GM19372 (cell line): ENCODE results near the gene FNIP1.
"Not testable (repeated sequence)": the region's sequence is repeated elsewhere in the genome, so short reads cannot be mapped to it uniquely, and the experiment has no call there.

Experiments
- ATAC-seq: cut with Tn5 transposase; IDR thresholded peaks from one replicate; pipeline ENCODE4 v1.9.1; 2021; ENCODE audit warnings: mild to moderate bottlenecking, low read depth, moderate library complexity; ENCODE audit not compliant: unreplicated experiment

Gene FNIP1

DNA sequence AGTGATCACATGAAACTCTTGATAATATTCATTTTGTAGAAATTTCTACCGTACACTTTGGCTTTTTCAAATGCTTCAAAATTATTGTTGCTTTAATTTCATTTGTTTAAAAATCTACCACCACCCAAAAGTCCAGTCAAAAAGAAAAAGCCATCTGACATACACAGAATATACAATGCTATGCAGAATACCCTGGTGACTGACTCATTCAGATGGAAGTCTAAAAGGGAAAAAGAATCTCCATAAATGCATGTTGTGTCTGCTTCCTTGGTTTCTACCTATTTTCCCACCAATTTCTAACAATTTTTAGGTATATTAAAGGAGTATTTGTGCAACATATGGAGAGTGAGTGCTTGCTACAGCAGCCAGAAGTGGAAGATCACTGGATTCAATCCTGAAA, 152.4 kb downstream of the FNIP1 start:
- no peak for ATAC-seq

DNA sequence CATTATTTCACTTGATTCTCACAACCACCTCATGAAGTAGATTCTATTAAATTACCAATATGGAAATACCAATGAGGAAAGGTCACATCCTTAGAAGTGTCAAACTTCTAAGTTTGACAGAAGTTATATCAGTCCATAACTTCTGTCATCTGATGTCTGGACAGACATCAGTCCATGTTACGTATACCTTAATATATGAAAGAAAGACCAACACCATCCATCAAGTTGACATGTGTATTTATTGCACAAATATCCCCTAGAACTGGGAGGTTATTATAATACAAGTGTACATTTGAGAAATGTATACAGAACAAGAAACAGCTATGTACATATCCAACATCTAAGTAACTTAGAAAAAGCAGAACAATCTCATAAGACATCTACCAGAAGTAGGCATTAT, 155.3 kb downstream of the FNIP1 start:
- no peak for ATAC-seq

DNA sequence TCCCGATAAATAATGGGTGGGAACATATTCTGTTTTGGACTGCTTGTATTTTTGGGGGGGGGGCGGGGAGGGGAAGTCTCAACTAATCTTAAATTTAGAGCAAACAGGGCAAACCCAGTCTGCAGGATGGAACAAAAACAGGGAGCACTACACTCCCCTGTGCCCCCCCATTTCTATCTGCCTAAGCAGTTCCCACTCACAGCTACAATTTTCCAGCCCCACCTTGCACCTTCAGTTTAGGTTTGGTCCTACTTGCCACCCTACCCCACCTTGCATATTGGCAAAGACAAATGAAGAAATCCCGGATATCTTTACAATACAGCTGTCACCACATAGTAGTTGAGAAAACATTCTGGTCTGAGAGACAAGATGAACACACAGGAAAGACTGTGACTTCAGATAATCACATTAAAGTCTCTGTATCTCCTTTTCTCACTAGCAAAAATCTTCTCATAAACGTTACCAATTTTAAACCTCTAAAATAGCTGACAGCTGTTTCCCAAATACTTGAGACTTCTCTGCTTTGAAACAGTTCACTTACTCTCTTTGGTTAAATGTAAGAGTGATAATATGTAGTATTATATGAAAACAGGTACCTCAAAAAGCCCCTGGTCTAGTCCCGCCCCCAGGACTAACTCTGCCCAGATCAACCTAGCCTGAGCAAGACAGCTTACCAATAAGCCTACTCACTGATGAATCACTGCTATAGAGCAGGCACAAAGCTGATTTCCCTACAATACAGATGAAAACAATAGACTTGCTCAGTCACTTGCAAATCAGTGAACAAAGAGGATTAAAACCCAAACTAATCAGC, 156.6 kb downstream of the FNIP1 start:
- ATAC-seq = no peak

DNA sequence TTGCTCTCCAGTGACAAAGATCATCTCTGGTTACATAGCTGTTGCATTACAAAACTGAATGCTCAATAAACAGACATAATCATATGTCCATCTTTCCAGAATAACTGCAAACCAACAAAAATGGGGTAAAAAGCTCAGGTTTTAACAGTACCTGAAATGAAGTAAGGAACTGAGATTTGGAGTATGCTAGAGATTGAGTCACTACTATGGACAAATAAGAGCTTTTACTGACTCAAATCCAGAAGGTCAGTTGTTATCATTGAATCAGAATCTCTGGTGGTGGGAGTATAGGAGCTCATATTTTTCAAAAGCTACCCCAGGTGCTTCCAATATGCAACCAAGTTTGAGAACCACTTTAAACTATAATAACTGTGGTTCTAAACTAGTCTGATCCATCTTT, 157.7 kb downstream of the FNIP1 start:
- ATAC-seq = no peak

DNA sequence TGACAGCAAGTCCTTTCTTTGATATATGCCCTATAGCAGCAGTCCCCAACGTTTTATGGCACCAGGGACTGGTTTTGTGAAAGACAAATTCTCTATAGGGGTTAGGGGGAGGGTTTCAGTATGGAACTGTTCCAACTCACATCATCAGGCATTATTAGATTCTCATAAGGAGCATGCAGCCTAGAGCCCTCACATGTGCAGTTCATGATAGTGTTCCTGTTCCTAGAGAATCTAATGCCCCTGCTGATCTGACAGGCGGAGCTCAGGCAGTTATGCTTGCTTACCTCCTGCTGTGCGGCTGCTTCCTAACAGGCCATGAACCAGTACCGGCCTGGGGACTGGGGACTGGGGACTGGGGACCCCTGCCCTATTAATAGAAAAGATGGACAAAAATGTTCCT, 159.1 kb downstream of the FNIP1 start:
- no peak for ATAC-seq

DNA sequence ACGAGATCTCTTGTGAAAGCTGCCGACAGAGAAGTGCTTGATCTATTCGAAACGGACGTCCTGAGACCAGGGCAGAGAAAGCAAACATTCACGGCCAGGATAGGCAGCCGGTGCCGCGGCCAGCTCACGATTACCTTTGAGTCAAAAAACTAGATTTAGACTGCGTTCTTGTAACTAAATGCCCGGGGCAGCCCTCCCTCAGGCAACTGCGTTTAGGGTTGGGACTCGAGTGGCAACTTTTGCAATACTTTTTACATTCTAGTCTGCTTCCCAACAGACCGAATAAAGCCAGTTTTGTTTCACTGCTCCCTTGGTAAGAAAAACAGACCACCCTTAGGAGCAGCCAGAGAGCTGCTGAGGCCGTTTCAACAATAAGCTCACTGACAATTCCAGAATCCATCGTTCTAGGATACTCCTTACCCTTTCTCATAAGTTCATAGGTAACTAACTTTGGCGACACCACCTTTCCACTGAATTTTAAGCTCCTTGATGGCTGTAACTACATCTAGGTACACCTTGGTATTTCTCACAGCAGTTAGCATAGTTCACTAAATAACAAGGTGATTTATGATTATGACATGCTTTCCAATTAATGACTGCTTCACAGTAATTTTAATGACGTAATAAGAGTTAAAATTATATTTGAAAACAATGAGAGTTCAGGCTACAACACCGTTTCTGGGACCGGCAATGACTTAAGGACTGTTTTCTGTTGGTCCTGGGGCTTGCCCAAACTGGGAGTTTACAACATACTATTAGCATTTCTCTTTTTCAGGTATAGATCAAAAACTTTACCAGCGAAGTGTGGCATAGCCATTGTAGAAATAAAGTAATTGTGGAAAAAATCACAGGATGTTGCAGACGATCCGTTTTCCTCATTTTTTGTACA, 160.9 kb downstream of the FNIP1 start:
- ATAC-seq = no peak

DNA sequence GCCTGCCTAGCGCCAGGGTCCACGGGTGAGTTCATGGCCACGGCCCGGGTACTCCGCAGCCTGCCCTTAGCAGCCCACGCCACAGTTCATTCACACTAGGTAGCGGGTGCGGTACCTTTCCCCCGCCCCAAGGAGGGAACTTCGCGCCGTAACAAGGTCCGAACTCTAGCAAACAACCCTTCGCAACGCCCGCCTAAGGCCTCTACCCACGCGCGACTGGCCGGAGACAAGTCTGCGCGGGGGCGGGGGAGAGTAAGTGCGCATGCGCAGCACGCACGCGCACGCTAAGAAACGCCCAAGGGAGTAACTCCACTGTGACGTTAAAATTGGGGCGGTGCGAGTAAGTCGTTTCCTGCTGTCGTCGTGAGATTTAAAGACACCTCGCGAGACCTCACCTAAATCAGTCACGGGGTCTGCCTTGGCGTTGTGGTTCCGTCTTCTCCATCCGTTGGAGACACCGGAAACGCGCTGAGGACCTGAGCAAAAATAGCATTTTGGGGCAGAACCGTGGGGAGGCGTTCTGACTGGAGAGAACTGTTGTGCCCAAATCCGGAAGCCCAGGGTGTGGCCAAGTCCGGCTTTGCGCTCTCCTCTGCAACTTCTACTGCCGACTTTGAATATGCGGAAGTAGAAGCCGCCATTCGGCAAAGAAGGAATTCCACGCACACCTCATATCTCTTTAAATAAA, 161.7 kb downstream of the FNIP1 start, which contains the start of gene RAPGEF6:
TSS of gene RAPGEF6 (minus strand) at position 234 of the 688 bp plus-strand sequence. CDS start at position 35, 199 bp downstream.
- ATAC-seq = peak; percentile 88

DNA sequence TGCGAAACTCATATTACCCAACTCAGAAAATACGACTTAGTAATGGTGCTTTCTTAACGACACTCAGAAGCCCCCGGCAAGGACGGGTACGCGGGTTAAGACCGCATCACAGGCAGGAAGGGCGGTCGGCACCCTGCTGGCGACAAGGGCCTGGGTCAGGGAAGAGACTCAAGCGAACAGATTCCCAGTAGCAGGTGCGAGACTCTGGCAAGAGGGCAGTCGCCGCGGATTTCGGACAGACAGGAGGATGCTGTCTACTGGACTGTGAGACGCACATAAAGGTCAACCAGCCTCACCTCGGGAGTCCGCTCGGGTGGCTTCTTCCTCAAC, 162.2 kb downstream of the FNIP1 start:
- ATAC-seq = peak; percentile 4

DNA sequence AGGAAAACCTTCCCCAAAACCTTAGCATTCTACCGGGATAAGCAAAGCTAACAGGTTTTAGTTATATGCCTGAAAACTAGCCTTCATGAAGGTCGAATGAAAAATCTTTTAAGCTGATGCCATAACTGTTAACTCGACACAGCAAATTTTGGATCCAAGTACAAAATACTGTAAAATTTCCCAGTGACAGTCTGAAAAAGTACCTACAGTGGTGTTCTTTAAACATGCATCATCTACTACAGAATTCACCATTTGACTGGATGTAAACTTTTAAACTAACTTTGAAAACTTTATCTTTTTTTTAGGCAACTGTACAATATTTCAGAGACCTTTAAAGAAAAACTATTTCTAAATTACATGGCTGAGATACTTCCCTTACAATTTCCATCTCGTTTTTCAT, 162.6 kb downstream of the FNIP1 start:
- no peak for ATAC-seq

DNA sequence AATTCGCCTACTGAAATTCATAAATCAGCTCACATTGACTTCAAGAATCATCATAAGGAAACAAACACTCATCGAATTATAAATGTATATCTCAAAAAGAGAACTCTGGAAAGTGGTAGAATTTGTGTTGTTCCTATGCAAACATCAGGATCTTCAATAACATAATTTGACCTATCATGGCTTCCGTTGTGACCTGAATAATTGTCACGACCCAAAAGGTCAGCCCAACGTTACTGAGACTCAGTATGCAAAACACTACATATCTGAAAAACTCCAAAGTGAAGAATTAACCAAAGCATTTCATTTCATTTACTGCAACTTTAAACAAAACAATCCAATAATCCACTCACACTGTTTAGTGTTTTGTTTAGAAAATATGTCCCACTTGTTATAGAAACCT, 163.0 kb downstream of the FNIP1 start:
- no peak for ATAC-seq

DNA sequence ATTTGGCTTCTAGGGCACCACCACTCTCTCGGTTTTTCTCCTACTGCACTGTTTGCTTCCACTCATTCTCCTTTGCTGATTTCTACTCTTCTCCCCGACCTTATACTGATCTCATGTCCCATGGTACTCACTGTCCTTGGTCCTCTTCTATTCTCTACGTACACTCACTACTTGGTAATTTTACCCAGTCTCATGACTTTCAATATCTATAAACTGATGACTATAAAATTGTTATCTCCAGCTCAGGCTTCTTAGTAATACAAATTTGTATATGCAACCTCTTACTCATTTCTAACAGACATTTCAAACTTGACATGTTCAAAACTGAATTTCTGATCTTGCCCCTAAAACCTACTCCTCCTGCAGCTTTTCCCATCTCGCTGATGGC, 165.9 kb downstream of the FNIP1 start:
- ATAC-seq = no peak

DNA sequence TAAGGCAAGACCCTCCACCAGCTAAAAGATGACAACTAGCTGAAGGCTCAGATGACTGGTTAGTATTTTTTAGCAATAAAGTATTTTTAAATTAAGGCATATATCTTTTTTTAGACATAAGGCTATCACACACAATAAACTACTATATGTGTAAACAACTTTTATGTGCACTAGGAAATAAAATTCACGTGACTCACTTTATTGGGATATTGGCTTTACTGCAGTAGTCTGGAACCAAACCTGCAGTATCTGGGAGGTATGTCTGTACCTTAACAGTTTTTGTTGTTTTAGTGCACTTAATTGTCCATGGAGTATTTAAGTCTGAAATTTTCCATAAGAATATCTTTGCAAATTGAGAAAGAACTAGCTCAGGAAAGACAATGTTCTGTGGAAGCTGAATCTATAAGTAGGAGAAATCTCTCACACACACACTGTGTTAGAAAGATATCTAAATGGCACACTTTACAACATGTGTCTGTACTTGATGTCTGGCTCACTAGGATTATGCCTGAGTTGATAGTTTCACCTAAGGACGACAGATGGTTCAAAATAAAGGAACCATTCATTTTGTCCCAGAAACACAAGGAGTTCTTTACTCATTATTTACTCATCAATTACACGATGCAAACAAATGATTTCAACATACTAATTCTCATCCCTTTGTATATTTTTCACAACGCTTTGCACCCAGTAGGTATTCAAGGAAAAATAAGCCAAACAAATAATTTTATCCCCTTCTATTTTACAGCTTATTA, 166.4 kb downstream of the FNIP1 start:
- ATAC-seq = no peak

DNA sequence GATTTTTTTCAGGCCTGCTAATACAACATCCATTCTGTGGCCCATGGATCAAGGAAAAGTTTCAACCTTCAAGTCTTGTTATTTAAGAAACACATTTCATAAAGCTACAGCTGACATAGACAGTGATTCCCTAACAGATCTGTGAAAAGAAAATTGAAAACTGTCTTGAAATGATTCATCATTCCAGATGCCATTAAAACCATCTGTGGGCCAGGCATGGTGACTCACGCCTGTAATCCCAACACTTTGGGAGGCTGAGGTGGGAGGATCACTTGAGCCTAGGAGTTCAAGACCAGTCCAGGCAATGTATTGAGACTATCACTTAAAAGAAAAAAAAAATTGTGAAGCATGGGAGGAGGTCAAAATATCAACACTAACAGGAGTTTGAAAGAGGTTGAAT, 167.8 kb downstream of the FNIP1 start:
- no peak for ATAC-seq

DNA sequence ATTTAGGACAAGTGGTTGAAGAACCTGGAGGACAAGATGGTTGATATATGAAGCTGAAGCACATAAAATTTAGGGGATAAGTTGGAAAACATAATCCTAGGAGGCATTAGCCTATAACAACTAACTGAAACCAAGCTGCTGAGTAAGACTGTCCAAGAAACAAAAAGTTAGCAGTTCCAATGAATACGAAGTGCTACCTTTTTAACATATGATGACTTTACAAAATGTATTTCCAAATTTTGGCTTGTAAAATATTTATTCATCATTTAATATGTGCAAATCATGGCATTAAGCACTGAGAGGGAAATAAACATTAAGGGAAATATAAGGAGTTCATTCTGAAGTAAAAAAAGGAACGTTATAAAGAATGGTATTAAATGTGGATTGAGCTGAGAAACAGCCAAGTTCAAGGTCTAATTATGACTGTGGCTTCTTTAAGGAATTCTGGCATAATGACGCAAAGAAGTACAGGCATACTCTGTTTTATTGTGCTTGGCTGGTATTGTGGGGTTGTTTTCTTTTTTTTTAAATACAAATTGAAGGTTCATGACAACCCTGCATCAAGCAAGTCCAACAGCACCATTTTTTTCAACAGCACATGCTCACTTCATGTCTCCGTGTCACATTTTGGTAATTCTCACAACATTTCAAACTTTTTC, 169.5 kb downstream of the FNIP1 start:
- no peak for ATAC-seq

DNA sequence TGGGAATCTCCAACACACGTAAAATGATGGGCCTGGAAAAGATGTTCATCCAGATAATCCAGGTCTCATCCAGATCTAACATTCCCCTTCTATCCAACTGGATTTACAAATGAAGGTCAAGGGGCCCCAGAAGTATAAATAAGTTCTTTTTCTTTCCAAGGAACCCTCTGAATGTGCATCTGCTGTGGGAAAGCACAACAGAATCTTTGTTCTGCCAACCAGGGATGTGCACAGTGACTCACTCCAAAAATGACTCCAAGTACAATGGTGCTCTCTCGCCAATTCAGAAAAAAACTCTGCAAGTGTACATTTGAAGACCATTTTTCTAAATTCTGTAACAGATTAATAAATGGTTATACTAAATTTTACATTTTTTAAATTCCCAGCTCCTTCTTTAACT, 174.2 kb downstream of the FNIP1 start:
- ATAC-seq = no peak

DNA sequence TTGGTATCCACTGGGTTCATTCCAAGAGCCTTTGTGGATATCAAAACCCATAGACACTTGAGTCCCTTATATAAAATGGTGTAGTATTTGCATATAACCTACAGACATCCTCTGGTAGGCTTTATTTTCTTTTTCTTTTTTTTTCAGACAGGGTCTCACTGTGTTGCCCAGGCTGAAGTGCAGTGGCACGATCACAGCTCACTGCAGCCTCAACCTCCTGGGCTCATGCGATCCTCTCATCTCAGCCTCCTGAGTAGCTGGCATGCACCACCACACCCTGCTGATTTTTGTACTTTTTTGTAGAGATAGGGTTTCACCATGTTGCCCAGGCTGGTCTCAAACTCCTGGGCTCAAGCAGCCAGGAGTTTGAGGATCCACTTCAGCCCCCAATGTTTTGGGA, 175.7 kb downstream of the FNIP1 start:
- not testable (repeated sequence) for ATAC-seq

DNA sequence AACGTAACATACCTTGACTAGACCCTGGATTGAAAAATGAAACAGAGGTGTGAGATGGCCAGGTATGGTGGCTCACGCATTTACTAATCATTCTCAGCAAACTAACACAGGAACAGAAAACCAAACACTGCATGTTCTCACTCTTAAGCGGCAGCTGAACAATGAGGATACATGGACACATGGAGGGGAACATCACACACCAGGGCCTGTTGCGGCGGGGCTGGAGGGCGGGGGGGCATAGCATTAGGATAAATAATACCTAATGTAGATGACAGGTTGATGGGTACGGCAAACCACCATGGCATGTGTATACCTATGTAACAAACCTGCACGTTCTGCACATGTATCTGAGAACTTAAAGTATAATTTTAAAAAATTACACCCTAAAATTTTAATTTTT, 177.7 kb downstream of the FNIP1 start:
- no peak for ATAC-seq

DNA sequence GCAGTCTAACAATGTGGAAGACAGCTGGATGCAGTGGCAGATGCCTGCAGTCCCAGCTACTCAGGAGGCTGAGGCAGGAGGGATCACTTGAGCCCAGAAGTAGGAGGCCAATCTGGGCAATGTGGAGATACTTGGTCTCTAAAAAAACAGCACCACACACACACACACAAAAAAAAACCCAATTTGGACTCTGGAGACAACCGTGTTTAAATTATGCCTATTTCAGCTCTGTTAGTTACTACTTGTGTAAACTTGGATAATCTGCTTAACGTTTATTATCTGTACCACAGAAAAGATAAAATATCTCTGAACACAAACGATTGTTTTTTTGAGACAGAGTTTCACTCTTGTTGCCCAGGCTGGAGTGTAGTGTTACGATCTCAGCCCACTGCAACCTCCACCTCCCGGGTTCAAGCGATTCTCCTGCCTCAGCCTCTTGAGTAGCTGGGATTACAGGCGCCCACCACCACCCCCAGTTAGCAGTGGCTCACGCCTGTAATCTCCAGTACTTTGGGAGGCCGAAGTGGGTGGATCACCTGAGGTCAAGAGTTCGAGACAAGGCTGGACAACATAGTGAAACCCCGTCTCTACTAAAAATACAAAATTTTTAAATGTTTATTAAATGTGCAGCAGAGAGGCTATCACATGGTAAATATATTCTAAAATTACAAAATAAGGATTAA, 179.5 kb downstream of the FNIP1 start:
- no peak for ATAC-seq

DNA sequence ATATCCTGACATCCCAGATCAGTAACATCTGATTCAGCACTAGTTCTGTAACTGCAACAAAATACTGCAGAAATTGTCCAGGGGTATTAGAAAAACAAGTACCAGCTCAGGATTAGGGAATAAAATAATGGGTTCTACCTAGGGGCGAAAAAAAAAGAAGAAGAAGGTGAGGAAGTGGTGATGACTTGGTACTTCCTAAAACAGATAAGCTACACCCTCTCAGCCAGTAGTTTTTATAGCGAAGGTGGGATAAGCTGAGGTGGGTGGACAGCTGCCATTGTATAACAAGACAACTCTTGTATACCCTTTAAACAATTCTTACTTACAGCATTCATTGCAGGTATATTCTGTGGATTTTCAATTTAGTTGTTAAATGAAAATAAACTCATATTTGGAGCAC, 180.9 kb downstream of the FNIP1 start:
- ATAC-seq = no peak
